GM21723 (cell line): ENCODE data around the gene CMIP.
A peak's percentile ranks its signal among the peaks of the same experiment; 100 is the strongest.

Experiments used
- ATAC-seq: cut with Tn5 transposase; IDR thresholded peaks from one replicate; pipeline ENCODE4 v1.9.1; 2021; ENCODE audit warnings: mild to moderate bottlenecking, moderate library complexity; ENCODE audit not compliant: unreplicated experiment

CMIP gene

GRCh38 chr16:81615833-81616232 lies 171.2 kb downstream of the CMIP start:
- ATAC-seq = no peak

GRCh38 chr16:81616321-81617020 lies 171.9 kb downstream of the CMIP start:
- ATAC-seq = peak; percentile 80

DNA sequence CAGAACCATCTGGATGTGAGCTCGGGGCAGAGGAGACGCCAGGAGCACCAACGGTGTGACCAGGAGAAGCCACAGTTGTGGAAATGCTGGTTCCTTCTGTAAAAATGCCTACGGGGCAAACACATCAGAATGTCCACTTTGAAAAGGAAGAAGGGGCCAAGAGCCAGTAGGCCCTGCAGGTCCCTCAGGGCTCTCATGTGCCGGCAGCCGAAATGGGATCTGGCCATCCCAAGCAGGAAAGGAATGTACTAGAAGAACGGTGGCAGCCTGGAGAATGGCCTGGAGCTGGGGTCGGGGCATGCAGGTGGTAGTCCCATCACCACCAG lies 172.4 kb downstream of the CMIP start:
- no peak for ATAC-seq

- ATAC-seq = no peak
Observed at GRCh38 chr16:81618187-81618586, 173.6 kb downstream of the CMIP start.

GRCh38 chr16:81618661-81619060 lies 174.1 kb downstream of the CMIP start:
- ATAC-seq = no peak

- no peak for ATAC-seq
Observed at GRCh38 chr16:81620029-81620428, 175.4 kb downstream of the CMIP start.

DNA sequence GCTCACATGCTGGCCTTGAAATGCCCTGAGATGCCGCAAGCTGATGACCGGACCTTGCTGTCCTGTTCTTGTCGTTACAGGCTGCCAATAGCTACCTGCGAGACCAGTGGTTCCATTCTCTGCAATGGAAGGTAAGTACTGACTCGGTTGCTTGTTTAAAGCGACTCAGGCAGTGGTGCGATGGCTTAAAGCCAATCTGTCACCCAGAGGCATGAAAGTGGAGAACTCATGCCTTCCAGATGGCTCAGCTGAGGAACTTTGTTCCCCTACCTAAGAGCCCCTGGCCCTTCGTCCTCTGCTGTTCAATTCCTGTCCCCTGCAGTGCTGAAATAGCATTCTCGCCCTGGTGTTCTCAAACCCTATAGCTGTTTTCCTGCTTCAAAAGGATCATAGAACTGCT lies 176.2 kb downstream of the CMIP start:
- no peak for ATAC-seq

DNA sequence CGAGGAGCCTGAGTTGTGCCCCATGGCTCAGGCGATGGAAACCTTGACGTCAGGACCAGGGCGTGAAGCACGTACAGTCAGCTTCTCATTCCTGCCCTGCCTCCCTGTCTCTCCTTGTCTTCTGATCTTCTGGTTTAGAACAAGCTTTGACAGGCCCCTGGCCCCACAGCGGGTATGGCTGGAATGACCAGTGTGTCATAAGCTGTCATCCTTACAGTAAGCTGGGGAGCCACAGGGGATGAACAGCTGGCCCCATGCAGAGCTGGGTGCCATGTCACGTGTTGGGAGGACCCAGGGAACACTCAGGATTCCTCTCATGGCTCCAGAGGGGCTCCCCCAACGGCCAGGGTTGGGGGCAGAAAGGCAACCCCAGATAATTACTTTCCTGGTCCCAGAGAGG lies 176.9 kb downstream of the CMIP start:
- ATAC-seq = no peak

DNA sequence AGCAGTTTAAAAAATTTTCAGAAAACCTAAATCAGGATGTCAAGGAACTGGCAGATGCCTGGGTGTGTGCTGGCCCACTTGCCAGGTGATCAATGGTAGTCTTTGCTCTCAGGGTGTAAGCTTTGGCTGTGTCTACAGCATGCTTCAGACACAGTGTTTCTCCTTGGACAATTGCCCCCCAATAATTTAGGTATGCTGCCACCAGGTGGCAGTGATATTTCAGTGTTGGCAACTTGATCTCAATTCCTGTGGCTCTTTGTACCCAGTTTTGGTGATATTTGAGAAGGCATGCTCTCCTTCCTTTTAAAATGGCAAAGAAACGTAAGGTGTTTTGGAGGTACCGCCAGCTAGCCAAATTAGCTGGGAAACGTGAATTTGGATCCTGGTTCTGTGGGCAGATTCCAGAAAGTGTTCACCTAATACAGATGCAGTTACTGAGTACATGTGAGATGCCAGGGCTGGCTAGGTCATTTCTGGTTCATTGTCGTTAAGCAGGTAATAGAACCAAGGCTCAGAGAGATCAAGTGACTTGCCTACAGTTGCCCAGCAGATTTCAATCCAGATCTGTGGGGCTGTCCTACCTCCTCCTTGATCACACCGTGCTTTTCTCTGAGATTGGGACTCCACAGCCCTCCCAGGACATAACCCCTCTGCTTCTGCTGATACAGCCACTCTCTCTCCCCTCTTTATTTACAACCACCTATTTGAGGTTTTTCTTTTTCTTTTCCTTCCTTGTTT lies 178.9 kb downstream of the CMIP start:
- no peak for ATAC-seq

GRCh38 chr16:81624403-81624759 lies 179.8 kb downstream of the CMIP start:
- ATAC-seq = no peak

GRCh38 chr16:81624760-81625543 lies 180.3 kb downstream of the CMIP start:
- no peak for ATAC-seq

DNA sequence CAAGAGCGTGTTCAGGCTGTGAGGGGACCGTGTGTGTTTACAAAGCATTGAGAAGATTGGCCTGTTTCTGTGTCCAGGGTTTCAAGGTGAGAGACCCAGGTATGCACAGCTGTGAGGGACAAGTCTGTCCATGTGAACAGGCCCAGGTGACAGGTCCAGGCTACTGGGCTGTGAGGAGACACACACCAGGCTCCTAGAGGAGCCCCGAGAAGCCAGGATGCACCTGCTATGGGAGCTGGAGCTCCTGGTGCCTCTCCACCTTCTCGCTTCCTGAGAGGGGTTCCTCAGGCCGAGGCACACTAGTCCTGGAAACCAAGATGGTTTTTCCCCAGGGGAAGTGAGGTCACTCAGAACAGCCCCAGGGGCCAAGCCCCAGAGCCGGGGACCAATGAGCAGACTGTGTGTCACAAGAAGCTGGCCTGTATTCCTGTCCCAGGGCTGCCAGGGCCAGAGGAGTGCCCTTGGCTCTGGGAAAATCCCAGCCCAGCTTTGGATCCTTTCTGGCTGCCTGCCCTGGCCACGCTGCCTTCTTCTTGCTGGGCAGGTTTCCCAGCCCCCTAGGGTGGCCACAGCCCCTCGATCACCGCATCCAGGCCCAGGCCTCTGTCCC lies 181.0 kb downstream of the CMIP start:
- ATAC-seq = no peak

DNA sequence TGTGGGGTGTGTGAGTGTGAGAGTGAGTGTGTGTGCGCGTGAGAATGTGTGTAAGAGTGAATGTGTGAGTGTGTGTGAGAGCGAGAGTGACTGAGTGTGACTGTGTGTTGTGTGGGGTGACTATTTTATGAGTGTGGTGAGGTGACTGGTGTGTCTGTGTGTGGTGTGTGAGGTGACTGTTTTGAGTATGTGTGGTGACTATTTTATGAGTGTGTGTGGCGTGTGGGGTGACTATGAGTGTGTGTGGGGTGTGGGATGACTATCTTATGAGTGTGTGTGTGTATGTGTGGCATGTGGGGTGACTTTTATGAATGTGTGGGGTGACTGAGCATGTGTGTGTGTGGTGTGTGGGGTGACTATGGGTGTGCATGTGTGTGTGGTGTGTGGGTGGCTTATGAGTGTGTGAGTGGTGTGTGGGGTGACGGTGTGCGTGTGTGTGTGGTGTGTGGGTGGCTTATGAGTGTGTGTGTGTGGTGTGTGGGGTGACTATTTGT lies 181.6 kb downstream of the CMIP start:
- no peak for ATAC-seq

- ATAC-seq = no peak
Observed at GRCh38 chr16:81627024-81627423, 182.4 kb downstream of the CMIP start.

DNA sequence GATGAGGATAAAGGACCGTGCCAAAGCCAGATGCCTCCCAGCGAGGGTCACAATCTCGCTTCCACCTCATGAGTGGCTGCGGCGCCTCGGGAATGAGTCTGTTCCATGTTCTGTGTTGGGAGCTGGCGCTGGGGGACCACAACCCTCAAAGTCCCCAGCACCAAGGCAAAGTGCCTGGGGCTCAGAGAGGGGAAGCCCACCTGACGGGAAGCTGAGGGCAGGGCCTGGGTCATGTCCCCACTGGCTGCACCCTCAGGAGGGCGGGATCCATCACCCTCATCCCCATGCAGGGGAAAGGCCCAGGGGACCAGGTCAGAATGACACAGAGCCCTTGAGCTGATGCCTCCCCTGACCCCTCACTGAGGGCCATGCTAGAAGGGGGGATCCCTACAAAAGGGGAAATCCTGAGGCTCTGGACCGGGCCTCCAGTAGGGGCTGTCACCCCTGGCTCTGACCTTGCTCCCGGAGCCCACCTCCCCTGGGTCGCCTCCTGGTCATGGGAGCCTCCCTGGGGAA lies 183.2 kb downstream of the CMIP start:
- ATAC-seq = no peak

DNA sequence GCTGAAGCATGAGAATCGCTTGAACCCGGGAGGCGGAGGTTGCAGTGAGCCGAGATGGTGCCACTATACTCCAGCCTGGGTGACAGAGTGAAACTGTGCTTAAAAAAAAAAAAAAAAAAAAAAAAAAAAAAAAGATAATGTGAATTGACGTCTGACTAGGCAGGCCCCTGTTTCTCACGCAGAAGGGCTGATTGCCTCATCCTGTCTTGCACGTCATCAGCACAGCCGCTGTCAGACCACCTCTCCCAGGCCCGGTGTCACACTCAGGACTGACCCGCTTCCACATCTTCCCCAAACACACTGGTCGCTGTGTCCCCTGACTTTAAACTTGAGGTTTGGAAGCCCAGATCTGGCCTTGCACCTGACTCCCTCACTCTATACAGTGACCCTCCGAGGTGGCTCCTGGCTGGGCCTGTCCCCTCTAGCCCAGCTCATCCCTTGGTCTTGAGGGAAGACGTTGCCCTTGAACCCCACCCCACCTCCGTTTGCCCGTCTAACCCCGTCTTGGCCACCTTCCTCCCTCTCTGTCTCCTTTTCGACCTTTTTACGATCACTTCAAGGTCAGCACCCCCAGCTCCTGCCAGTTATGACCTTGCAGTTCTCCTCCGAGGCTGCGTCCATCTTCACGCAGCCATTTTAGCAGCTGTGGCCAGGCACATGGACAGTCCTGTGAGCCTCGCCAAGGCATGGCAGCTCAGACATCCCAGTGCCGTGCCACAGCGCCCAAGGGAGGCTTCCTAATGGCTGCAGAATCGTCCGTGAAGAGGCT lies 184.6 kb downstream of the CMIP start:
- ATAC-seq = no peak

DNA sequence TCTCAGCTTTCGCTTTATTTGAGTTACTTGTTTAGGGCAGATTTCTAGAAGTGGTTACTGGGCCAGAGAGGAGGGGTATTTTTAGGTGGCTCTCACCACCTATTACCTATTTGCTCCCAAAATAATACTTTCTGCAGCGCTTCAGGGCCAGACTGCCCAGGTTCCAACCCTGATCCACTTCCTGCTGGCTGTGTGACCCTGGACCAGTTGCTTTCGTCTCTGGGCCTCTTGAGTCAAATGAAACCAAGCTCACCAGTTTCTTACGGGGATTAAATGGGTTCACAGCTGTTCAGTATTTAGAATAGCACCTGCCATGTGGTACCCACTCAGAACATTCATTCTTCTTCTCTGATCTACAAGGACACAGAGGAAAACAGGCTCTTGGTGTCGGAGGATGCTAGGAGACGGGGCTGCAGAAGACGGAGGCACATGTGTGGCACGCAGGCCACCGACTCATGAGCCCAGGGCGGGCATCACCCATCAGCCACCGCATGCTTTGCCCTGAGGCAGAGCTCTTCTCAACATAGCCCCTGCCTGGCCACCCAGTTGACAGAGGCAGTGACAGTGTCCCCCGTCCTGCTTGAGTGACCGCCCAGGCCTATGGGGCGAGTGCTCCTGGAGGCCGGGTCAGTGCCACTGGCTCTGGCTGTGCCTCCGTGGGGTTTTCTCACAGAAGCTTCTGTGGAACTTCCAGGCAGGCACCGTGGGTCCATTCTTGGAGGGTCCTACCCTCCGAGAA lies 185.5 kb downstream of the CMIP start:
- no peak for ATAC-seq

- ATAC-seq = no peak
Observed at GRCh38 chr16:81630635-81631031, 186.0 kb downstream of the CMIP start.

DNA sequence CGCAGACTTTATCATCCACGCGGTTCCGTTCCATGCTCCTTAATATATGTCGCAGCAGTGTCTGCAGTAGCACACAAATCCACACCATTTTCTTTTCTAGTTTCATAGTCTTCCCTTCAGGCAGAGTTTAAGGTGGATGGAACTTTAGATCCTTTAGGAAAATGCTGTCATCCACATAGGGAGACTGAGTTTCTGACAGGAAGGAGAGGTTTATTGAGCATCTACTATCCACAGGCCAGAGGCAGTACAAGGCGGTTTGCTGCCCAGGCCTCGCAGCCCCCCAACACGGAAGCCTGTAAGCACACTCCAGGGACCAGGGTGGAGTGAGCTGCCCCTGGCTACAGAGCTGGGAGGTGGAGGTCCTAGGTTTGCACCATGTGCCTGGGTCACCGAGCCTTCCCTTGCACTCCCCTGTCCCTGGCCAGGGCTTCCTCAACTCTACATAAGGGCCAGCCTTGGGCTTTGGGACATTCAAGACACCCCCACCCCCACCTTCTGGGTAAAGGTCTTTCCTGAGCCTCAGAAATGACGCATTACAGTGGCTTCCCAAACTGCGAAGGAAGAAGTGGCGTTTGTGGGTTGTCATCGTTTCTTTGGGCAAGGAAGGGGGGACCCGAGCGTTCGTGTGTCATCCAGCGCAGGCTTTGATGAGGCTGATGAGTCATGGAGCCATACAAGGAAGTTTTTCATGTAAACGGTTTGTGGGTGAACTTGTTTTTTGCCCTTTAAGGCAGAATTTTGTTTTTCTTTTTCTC lies 188.0 kb downstream of the CMIP start:
- no peak for ATAC-seq
